ENCODE results near the gene TNFSF13.

TNFSF13 gene

GRCh38 chr17:7552621-7553051 lies 5.9 kb upstream of the TNFSF13 start:
- no peak for DNase-seq

- DNase-seq = no peak
These were observed 5.2 kb upstream of the TNFSF13 start for GRCh38 chr17:7553356-7553755.

DNA sequence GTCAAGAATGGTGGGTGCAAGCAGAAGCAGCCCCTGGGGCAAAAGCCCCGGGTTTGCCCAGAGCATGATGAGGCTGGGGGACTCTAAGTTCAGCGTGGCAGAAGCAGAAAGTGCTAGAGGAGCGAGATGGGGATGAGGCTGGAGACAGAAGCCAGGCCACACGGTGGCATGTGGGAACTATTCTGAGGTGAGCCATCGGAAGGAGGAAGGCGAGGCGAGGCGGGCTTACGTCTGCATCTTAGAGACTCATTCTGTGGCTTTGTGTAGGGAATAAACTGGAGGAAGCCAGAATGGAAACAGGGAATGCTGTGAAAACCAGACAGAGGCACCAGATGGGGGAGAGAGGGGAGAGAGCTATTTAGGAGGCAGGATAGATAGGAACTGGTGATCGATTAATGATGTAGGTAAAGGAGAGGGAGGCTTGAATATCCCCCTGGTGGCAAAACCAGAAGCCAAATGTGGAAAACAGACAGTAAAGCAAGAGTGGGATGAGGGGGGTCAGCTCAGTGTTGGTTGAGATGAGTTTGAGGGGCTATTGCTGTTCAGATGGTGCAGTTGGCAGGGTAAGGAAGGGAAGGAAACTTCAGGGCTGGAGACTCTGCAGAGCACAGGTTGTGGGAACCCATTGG lies 3.1 kb upstream of the TNFSF13 start:
- DNase-seq = no peak

DNA sequence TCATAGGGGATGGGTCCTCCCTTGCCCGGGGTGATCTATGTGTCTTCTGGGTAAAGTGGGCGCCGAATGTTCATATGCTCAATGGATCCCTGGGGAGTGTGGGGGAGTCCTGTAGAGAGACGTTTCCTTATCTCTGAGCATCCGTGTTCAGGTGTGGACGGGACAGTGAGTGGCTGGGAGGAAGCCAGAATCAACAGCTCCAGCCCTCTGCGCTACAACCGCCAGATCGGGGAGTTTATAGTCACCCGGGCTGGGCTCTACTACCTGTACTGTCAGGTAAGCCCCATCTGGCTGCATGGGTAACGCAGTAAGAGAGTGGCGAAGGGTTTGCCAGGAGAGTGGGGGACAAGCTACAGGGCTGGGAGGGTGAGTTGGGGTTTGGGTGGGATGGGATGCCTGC lies 1.9 kb upstream of the TNFSF13 start:
- no peak for DNase-seq

DNA sequence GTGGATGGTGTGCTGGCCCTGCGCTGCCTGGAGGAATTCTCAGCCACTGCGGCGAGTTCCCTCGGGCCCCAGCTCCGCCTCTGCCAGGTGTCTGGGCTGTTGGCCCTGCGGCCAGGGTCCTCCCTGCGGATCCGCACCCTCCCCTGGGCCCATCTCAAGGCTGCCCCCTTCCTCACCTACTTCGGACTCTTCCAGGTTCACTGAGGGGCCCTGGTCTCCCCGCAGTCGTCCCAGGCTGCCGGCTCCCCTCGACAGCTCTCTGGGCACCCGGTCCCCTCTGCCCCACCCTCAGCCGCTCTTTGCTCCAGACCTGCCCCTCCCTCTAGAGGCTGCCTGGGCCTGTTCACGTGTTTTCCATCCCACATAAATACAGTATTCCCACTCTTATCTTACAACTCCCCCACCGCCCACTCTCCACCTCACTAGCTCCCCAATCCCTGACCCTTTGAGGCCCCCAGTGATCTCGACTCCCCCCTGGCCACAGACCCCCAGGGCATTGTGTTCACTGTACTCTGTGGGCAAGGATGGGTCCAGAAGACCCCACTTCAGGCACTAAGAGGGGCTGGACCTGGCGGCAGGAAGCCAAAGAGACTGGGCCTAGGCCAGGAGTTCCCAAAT lies 1.3 kb upstream of the TNFSF13 start:
- no peak for DNase-seq

GRCh38 chr17:7557775-7558543 lies 591 bp upstream of the TNFSF13 start:
- no peak for DNase-seq

DNA sequence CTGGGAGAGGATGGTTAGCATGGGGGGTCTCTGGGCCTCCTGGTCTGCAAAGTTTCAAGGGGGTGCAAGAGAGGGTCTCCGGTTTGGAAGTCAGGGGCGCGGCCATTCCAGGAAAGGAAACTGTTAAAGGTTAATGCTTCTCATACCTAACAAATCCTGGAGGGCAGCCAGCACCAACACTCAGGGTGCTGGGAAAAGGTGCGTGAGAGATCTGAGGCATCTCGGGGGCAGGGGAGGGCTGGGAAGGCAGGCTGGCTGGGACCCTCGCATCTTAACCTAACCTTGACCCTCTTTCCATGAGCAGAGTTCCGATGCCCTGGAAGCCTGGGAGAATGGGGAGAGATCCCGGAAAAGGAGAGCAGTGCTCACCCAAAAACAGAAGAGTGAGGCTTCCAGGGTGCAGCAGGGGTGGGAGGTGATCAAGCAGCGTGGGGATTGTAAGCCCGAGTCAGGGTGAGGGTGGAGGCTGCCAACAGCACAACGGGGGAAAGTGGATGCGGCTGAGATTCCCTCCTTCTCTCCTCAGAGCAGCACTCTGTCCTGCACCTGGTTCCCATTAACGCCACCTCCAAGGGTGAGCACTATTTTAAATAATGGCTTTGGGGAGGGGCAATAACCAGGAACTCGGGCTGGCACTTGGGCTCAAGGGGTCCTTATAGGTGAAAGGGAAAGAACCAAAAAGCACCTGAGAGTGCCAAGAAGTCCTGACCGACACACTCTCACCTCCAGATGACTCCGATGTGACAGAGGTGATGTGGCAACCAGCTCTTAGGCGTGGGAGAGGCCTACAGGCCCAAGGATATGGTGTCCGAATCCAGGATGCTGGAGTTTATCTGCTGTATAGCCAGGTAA lies 996 bp downstream of the TNFSF13 start:
- no peak for DNase-seq

DNA sequence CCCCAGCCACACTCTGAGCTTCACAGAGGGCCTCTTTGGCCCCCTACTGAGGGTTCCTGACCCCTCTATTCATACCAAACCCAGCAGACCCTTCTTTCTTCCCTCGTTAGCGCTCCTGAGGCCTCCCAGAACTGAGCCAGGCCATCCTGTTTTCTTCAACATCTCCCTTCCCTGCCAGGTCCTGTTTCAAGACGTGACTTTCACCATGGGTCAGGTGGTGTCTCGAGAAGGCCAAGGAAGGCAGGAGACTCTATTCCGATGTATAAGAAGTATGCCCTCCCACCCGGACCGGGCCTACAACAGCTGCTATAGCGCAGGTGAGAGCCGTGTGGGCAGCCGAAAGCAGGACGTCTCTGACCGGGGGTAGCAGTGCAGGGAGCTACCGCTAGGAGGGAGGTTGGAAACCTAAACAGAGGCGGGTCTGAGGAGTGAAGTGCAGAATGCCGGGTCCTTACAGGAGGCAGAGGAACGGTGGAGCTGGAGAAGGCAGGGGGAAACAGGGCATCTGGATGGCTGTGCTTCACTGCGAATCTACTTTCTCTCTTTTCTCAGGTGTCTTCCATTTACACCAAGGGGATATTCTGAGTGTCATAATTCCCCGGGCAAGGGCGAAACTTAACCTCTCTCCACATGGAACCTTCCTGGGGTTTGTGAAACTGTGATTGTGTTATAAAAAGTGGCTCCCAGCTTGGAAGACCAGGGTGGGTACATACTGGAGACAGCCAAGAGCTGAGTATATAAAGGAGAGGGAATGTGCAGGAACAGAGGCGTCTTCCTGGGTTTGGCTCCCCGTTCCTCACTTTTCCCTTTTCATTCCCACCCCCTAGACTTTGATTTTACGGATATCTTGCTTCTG lies 1.9 kb downstream of the TNFSF13 start:
- DNase-seq = no peak

GRCh38 chr17:7561028-7561575 lies 2.6 kb downstream of the TNFSF13 start:
- DNase-seq = peak; percentile 57 to 75

- peak; percentile 78 to 93 for DNase-seq
These were observed 3.1 kb downstream of the TNFSF13 start, which contains the start of gene SENP3 for GRCh38 chr17:7561589-7562207. TSS of gene SENP3 (plus strand) at chr17:7561919. CDS start at chr17:7563077, 1,158 bp downstream.

DNA sequence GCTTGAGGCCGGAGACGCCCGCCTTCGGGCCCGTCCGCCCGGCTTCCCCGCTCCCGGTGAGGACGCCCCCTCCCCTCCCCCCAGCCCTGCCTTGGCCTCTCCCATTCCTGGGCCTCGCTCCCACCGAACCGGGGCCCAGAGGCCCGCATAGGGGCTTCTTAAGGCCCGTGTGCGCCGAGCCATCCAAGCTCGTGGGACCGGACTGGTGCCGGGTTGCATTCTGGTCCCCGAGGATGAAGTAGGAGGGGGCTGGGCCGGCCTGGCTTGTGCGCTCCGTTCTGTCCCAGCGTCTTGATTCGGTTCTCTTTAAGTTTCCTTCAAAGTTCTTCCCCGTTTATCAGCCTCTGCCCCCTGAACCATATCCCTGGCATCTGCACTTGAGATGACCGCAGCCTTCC lies 3.7 kb downstream of the TNFSF13 start:
- no peak for DNase-seq

GRCh38 chr17:7563115-7563869 lies 4.7 kb downstream of the TNFSF13 start:
- DNase-seq = no peak

DNA sequence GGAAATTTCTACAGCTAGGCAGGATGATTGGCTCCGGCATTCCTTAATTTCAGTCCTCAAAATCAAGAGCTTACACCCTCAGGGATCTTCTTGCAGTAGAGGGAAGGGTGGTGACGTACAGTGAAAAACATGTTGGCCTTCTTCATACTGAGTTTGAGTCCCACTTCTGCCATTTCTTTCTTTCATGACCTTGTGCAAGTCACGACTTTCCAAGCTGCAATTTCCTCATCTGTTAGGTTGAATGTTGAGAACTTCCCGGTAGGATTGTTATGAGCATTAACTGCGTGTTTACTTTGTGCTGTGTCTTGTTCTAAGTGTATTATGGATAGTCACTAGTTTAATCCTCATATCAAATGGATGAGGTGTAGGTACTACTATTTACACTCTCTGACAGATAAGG lies 11.0 kb downstream of the TNFSF13 start:
- DNase-seq = no peak

- no peak for DNase-seq
These were observed 11.8 kb downstream of the TNFSF13 start for GRCh38 chr17:7570351-7570750.

GRCh38 chr17:7572338-7572587 lies 13.7 kb downstream of the TNFSF13 start:
- DNase-seq = no peak

- DNase-seq = peak; percentile 98
These were observed 14.2 kb downstream of the TNFSF13 start for GRCh38 chr17:7572588-7573323.

DNA sequence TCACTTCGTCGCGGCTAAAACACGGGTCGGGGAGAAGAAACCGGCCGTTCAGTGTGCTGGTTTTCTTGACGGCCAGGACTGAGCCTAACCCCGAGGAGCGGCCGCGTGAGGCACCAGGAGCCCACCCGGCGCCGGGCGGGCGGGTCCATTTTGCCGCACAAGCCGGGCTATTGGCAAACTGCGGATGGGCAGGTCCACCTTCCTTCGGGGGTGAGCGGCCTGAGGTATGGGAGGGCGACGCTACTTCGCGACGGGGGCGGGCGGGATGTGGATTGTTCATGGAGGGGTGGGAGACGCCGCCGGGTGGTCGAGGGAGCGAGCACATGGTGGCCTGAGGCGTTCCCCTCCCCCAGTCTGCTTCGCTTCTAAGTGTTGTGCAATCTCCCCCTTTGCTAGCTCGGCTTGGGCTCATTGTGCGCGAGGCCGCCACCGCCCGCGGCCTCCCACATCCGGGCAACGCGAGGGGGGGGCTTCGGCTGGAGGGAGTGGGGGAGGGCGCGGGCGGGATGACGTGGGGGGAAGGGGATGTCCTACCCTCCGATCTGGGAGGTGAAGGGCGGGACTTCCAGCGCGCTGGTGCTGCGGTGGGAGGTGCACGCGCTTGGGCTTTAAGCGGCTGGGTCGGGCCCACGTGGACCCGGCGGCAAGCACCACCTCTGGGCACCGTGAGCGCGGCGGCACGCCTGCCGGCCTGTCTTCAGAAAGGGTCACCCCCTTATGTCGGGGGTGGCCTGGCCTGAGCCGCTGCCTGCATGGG lies 15.0 kb downstream of the TNFSF13 start:
- DNase-seq = peak; percentile 76 to 81

GRCh38 chr17:7574176-7574953 lies 15.8 kb downstream of the TNFSF13 start:
- DNase-seq = no peak
